Measurements from ENCODE around the gene MANBA. TPM values are rescaled to one million over a fixed set of nuclear protein-coding genes. Genes with fewer than 3 reads are reported as not detected.
A peak's percentile ranks its signal among the peaks of the same experiment; 100 is the strongest.

MANBA gene
- total and polyA plus RNA-seq, 2 of the 4 experiments (the other 2 are of a cell fraction) = 11.5 to 17.2 TPM

DNA sequence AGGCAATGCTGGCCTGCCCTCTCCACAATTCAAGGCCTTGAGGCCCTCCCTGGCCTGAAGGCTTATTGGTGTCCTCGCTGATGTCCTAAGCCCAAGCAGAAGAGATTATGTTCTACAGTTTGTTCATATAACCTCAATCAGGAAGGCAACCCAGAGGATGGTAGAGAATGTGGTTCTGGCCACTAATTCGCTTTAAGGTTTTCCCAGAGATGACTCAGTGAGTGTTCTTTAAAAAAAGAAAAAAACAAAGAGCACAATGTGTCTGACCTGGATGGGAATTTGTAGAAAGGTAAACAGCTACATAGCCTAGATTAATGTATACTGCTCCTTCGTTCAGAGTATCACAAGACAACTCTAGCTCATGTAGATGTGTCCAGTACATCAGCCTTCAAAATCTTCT is 66.0 kb downstream of the MANBA start:
- in situ Hi-C loops (cut with MboI; ENCODE audit: low sequenced_read_pairs) = no loop called here
- no peak overlapping the region for H2AK9ac ChIP-seq (replicated peaks; ENCODE audit: low read depth, low read length, poor library complexity)
- ChIA-PET POLR2A (ENCODE audit: unreplicated experiment) (interaction anchor here (0.6 kb wide), 1 partner anchor 99 kb away, joined by 4 read pairs; no protein-coding TSS in a partner anchor), CTCF (interaction anchor here (0.8 kb wide), 1 partner anchor 20 kb away, joined by 3 read pairs; no protein-coding TSS in a partner anchor)
- H4K20me1 ChIP-seq (ENCODE audit: insufficient read depth, low read length) = no peaks in the 10 kb centered on the region
- no peak overlapping the region for H3K4me3 ChIP-seq (ENCODE audit: insufficient read depth, low read depth, low read length)
- peak overlapping the region; percentile 48; the same call in 1 of the 2 replicates for H2BK20ac ChIP-seq (ENCODE audit: low read depth, low read length)
- no peaks in the 10 kb centered on the region for H3K27me3 ChIP-seq (ENCODE audit: control insufficient read depth, insufficient read depth, low read length)
- intact Hi-C loops (cut with micrococcal nuclease) = no loop called here
- peak overlapping the region; percentile 50; the same call in 1 of the 2 replicates for H3K4ac ChIP-seq (ENCODE audit: low read depth, low read length)
- no peak overlapping the region for H2BK120ac ChIP-seq (ENCODE audit: low read depth, low read length)
- no peak overlapping the region for H2AFZ ChIP-seq (replicated peaks; ENCODE audit: low read length, poor library complexity)
- 0 out of 2 replicates have a peak overlapping the region, but pooled peaks have one; percentile 8 for H3K14ac ChIP-seq (replicated peaks; ENCODE audit: low read depth, low read length)
- dilution Hi-C loops (cut with HindIII; ENCODE audit: low sequenced_read_pairs, unreplicated experiment) = no loop called here
- H3K23ac ChIP-seq (ENCODE audit: low read depth, low read length) = no peak overlapping the region
- H4K8ac ChIP-seq (ENCODE audit: low read depth in 2 of 2, low read length in 2 of 2) = no peak overlapping the region
- no peak overlapping the region for H3K18ac ChIP-seq (ENCODE audit: low read depth, low read length)
- H3K56ac ChIP-seq (ENCODE audit: extremely low read depth, insufficient read depth, low read length) = no peak overlapping the region
- BruUV-seq (replicated peaks) = no TSS peak
- peaks cover 8% of the 10 kb centered on the region for H3K4me1 ChIP-seq (ENCODE audit: control insufficient read depth, insufficient read depth, low read length)
- H3K4me2 ChIP-seq (ENCODE audit: low read depth, low read length) = no peak overlapping the region
- TF ChIP-seq CTCF (conservative IDR thresholded peaks at IDR 0.05; ENCODE audit: low read depth, low read length) (no peak), BHLHE40 (IDR thresholded peaks at IDR 0.05; ENCODE audit: low read depth, low read length) (no peak), CEBPB (IDR thresholded peaks at IDR 0.05; ENCODE audit: low read depth, low read length) (no peak), SMC3 (IDR thresholded peaks at IDR 0.05; ENCODE audit: low read depth, low read length) (no peak), POLR2A (IDR thresholded peaks at IDR 0.05; ENCODE audit: low read depth, low read length) (no peak), RCOR1 (IDR thresholded peaks at IDR 0.05; ENCODE audit: insufficient replicate concordance, low read length) (no peak), CHD1 (IDR thresholded peaks at IDR 0.05; ENCODE audit: low read depth, low read length) (no peak), RFX5 (IDR thresholded peaks at IDR 0.05; ENCODE audit: low read depth, low read length) (no peak), FOS (IDR thresholded peaks at IDR 0.05; ENCODE audit: low read depth, low read length) (no peak), MAZ (IDR thresholded peaks at IDR 0.05; ENCODE audit: borderline replicate concordance, low read depth, low read length) (no peak), MAFK (IDR thresholded peaks at IDR 0.05; ENCODE audit: low read depth, low read length) (no peak), MXI1 (IDR thresholded peaks at IDR 0.05; ENCODE audit: borderline replicate concordance, low read depth, low read length) (no peak), NFE2L2 (IDR thresholded peaks at IDR 0.05; ENCODE audit: low read depth, low read length) (no peak), RAD21 (IDR thresholded peaks at IDR 0.05; ENCODE audit: low read length) (no peak)
- TF ChIP-seq, protein P1, sequence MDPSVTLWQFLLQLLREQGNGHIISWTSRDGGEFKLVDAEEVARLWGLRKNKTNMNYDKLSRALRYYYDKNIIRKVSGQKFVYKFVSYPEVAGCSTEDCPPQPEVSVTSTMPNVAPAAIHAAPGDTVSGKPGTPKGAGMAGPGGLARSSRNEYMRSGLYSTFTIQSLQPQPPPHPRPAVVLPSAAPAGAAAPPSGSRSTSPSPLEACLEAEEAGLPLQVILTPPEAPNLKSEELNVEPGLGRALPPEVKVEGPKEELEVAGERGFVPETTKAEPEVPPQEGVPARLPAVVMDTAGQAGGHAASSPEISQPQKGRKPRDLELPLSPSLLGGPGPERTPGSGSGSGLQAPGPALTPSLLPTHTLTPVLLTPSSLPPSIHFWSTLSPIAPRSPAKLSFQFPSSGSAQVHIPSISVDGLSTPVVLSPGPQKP (IDR thresholded peaks at IDR 0.05; ENCODE audit: borderline replicate concordance, low read depth, low read length) = no peak
- TF ChIP-seq, protein P2, sequence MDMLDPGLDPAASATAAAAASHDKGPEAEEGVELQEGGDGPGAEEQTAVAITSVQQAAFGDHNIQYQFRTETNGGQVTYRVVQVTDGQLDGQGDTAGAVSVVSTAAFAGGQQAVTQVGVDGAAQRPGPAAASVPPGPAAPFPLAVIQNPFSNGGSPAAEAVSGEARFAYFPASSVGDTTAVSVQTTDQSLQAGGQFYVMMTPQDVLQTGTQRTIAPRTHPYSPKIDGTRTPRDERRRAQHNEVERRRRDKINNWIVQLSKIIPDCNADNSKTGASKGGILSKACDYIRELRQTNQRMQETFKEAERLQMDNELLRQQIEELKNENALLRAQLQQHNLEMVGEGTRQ (IDR thresholded peaks at IDR 0.05; ENCODE audit: low read depth, low read length) = no peak
- peak; percentile 23 for DNase-seq
- peaks cover 11% of the 10 kb centered on the region; the same call in 1 of the 2 replicates for H3K9me1 ChIP-seq (ENCODE audit: insufficient read depth, low read length)
- H3K36me3 ChIP-seq (ENCODE audit: control insufficient read depth, insufficient read depth, low read length) = peaks cover 2% of the 10 kb centered on the region; the same call in 1 of the 2 replicates
- no peaks in the 10 kb centered on the region for H3K9me3 ChIP-seq (ENCODE audit: control insufficient read depth, insufficient read depth, low read length)
- peak overlapping the region; percentile 17 for H2BK5ac ChIP-seq (ENCODE audit: low read depth, low read length, poor library complexity, severe bottlenecking)
- ATAC-seq (ENCODE audit: low read depth) = no peak
- no peak overlapping the region for H3K27ac ChIP-seq (ENCODE audit: insufficient read depth, low read length)
- no peak overlapping the region for H3K9ac ChIP-seq (ENCODE audit: low read depth, low read length)
- peak overlapping the region; percentile 57; the same call in 1 of the 2 replicates for H4K91ac ChIP-seq (ENCODE audit: insufficient read depth, low read depth, low read length)
- no peaks in the 10 kb centered on the region for H3K79me1 ChIP-seq (ENCODE audit: low read depth in 1 of 2, low read length in 2 of 2)
- H2AK5ac ChIP-seq (ENCODE audit: low read depth, low read length) = peak overlapping the region; percentile 85
- H4K5ac ChIP-seq (ENCODE audit: low read depth, low read length) = no peak overlapping the region
- peak overlapping the region; percentile 33; the same call in 2 of the 3 replicates for H2BK15ac ChIP-seq (ENCODE audit: low read depth, low read length)
- no CpG with 5 or more reads among the region's 3 CpGs for WGBS, 2 experiments (ENCODE audit: extremely low coverage in 2 of 2, insufficient read length in 1 of 2)
